Measurements from ENCODE around the gene RNF166.
A peak's percentile ranks its signal among the peaks of the same experiment; 100 is the strongest.

Gene RNF166
- total RNA-seq, result 236 to 252 (median 249) reads per million in 3 donors

DNA sequence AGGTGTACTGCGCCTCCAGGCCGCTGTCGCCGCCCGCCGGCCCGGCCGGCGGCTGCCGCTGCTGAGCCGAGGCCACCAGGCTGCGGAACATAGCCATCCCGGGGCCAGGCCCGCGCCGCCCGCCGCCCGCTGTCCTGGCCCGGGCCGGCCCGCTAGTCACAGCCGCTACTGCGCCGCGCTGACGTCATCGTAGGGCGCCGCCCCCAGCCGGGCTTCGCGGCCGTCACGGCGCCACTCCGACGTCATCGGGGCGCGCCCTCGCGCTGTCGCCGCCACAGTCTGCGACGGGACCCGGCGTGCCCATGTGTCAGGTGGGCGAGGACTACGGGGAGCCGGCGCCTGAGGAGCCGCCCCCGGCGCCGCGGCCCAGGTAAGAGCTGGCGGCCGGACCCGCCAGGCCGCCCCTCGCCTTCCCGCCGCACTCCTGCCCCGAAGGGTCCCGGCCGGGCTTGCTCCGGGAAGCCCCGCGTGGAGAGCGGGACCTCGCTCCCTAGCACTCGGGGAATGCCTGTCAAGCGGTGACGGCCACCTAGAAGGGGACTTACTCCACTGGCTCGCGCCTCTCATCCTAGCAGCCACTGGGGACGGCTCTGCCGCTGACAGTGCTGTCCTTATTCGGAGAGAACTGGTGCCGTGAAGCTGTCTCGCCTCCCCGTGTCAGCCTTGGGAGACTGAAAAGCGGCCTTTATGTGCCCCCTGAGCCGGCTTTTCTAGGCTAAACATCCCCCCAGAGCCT is at the start of gene RNF166, which contains the start of gene CTU2:
Gene RNF166, minus strand, starts transcription at position 180 of the 736 bp plus-strand sequence. Its CDS starts 83 bp downstream, at position 97.
Gene CTU2, plus strand, starts transcription at position 275 of the 736 bp plus-strand sequence. Its CDS starts 28 bp downstream, at position 303.
- peaks cover 49% of the 10 kb centered on the region for H3K4me1 ChIP-seq (ENCODE audit: control insufficient read depth, insufficient read depth, low read length, poor library complexity, severe bottlenecking)
- no peaks in the 10 kb centered on the region for H3K9me3 ChIP-seq (ENCODE audit: control insufficient read depth, low read length)
- peak within 1 kb of the TSS; percentile 80 for H3K4me3 ChIP-seq (ENCODE audit: insufficient read depth, low read depth, low read length, poor library complexity, severe bottlenecking)
- H3K27me3 ChIP-seq (replicated peaks; ENCODE audit: control insufficient read depth, insufficient read depth, low read length, poor library complexity, severe bottlenecking), result no peaks in the 10 kb centered on the region
- no peaks in the 10 kb centered on the region for H3K36me3 ChIP-seq (ENCODE audit: control insufficient read depth, insufficient read depth, low read length)
- peak; percentile 85 to 90 (median 86) for DNase-seq
- H3K27ac ChIP-seq (ENCODE audit: insufficient read depth, low read length, poor library complexity, severe bottlenecking), result peak within 1 kb of the TSS; percentile 88

- no peak for DNase-seq
- H3K9me3 ChIP-seq (ENCODE audit: control insufficient read depth, low read length), result no peaks in the 10 kb centered on the region
- H3K27ac ChIP-seq (ENCODE audit: insufficient read depth, low read length, poor library complexity, severe bottlenecking), result no peak overlapping the region
- H3K4me3 ChIP-seq (ENCODE audit: insufficient read depth, low read depth, low read length, poor library complexity, severe bottlenecking), result no peak overlapping the region
- H3K4me1 ChIP-seq (ENCODE audit: control insufficient read depth, insufficient read depth, low read length, poor library complexity, severe bottlenecking), result peaks cover 26% of the 10 kb centered on the region
- peaks cover 17% of the 10 kb centered on the region for H3K36me3 ChIP-seq (ENCODE audit: control insufficient read depth, insufficient read depth, low read length)
- H3K27me3 ChIP-seq (replicated peaks; ENCODE audit: control insufficient read depth, insufficient read depth, low read length, poor library complexity, severe bottlenecking), result no peaks in the 10 kb centered on the region
Measured at GRCh38 chr16:88754912-88755744, 48.9 kb upstream of the RNF166 start.

DNA sequence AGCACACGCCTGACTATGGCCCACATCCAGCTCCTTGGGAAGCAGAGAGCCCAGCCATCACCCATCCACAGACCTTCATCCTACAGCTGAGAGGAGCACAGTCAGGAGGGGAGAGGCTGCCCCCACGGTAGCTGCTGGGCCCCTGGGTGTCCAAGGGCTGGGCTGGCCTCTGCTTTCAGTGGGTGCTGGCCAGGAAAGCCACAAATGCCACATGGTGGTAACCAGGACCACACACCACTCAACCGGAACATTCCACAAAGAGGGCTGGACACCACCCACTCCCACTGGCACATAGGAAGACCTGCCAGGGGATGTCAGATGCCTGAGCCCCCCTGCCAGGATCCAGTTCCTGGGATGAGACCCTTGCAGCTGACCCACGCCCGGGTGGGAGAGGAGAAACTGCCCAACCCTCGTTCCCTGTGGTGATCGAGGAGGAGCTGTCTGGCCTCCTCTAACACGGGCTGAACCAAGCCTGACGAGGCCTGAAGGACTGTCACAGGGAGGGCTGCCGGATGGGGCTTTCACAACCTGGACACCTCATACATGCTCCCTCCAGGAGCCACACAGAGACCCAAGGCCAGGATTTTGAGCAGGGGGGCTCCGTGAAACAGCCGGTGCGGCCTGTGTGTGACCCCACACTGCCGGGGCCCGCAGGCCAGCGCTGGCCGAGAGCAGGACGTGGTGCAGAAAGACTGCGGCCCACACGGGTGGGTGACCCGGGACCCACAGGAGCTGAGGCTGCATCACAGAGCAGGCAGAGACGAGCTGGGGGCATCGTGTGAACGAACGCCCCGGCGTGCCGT is 48.1 kb upstream of the RNF166 start:
- peaks cover 17% of the 10 kb centered on the region for H3K36me3 ChIP-seq (ENCODE audit: control insufficient read depth, insufficient read depth, low read length)
- H3K9me3 ChIP-seq (ENCODE audit: control insufficient read depth, low read length), result no peaks in the 10 kb centered on the region
- no peaks in the 10 kb centered on the region for H3K27me3 ChIP-seq (replicated peaks; ENCODE audit: control insufficient read depth, insufficient read depth, low read length, poor library complexity, severe bottlenecking)
- H3K4me1 ChIP-seq (ENCODE audit: control insufficient read depth, insufficient read depth, low read length, poor library complexity, severe bottlenecking), result peaks cover 18% of the 10 kb centered on the region
- peak overlapping the region; percentile 42 for H3K27ac ChIP-seq (ENCODE audit: insufficient read depth, low read length, poor library complexity, severe bottlenecking)
- DNase-seq, result no peak
- H3K4me3 ChIP-seq (ENCODE audit: insufficient read depth, low read depth, low read length, poor library complexity, severe bottlenecking), result no peak overlapping the region

GRCh38 chr16:88753602-88754001 is 47.4 kb upstream of the RNF166 start:
- H3K27me3 ChIP-seq (replicated peaks; ENCODE audit: control insufficient read depth, insufficient read depth, low read length, poor library complexity, severe bottlenecking), result no peaks in the 10 kb centered on the region
- peaks cover 17% of the 10 kb centered on the region for H3K36me3 ChIP-seq (ENCODE audit: control insufficient read depth, insufficient read depth, low read length)
- no peak overlapping the region for H3K4me3 ChIP-seq (ENCODE audit: insufficient read depth, low read depth, low read length, poor library complexity, severe bottlenecking)
- peak overlapping the region; percentile 42 for H3K27ac ChIP-seq (ENCODE audit: insufficient read depth, low read length, poor library complexity, severe bottlenecking)
- H3K9me3 ChIP-seq (ENCODE audit: control insufficient read depth, low read length), result no peaks in the 10 kb centered on the region
- DNase-seq, result no peak
- H3K4me1 ChIP-seq (ENCODE audit: control insufficient read depth, insufficient read depth, low read length, poor library complexity, severe bottlenecking), result peaks cover 11% of the 10 kb centered on the region

- Histone ChIP-seq H3K4me3 (ENCODE audit: insufficient read depth, low read depth, low read length, poor library complexity, severe bottlenecking) (no peak overlapping the region), H3K4me1 (ENCODE audit: control insufficient read depth, insufficient read depth, low read length, poor library complexity, severe bottlenecking) (peaks cover 7% of the 10 kb centered on the region), H3K9me3 (ENCODE audit: control insufficient read depth, low read length) (no peaks in the 10 kb centered on the region), H3K36me3 (ENCODE audit: control insufficient read depth, insufficient read depth, low read length) (peaks cover 21% of the 10 kb centered on the region), H3K27ac (ENCODE audit: insufficient read depth, low read length, poor library complexity, severe bottlenecking) (no peak overlapping the region), H3K27me3 (replicated peaks; ENCODE audit: control insufficient read depth, insufficient read depth, low read length, poor library complexity, severe bottlenecking) (no peaks in the 10 kb centered on the region)
- DNase-seq, result no peak
Measured at GRCh38 chr16:88753191-88753590, 47.0 kb upstream of the RNF166 start.

DNA sequence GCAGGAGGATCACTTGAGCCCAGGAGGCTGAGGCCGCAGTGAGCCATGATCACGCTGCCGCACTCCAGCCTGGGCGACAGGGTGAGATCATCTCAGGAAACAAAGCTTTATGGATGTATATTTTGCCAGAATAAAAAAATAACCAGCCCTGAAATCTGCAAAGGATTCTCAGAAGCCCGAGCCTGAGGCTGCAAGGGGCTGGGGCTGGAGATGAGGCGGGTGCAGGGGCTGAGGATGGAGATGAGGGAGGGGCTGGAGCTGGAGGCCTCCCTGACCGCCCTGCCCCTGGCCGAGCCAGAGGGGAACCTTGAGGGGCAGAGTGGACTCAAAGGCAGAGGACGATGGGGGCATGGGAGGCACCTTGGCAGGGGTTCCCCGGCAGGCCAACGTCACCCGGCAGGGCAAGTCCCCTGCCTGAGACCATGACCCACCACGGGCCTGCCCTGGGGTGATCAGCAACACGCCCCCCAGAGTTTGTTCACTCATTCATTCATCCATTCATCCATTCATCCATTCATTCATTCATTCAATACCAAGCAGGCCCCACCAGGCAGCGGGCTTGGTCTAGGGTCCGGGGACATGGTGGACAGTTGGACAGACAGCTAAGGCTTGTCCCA is 46.3 kb upstream of the RNF166 start:
- Histone ChIP-seq H3K4me1 (ENCODE audit: control insufficient read depth, insufficient read depth, low read length, poor library complexity, severe bottlenecking) (peaks cover under 1% of the 10 kb centered on the region), H3K27me3 (replicated peaks; ENCODE audit: control insufficient read depth, insufficient read depth, low read length, poor library complexity, severe bottlenecking) (no peaks in the 10 kb centered on the region), H3K36me3 (ENCODE audit: control insufficient read depth, insufficient read depth, low read length) (peaks cover 21% of the 10 kb centered on the region), H3K4me3 (ENCODE audit: insufficient read depth, low read depth, low read length, poor library complexity, severe bottlenecking) (no peak overlapping the region), H3K27ac (ENCODE audit: insufficient read depth, low read length, poor library complexity, severe bottlenecking) (no peak overlapping the region), H3K9me3 (ENCODE audit: control insufficient read depth, low read length) (no peaks in the 10 kb centered on the region)
- no peak for DNase-seq

- no peaks in the 10 kb centered on the region for H3K27me3 ChIP-seq (replicated peaks; ENCODE audit: control insufficient read depth, insufficient read depth, low read length, poor library complexity, severe bottlenecking)
- peaks cover 8% of the 10 kb centered on the region for H3K4me1 ChIP-seq (ENCODE audit: control insufficient read depth, insufficient read depth, low read length, poor library complexity, severe bottlenecking)
- no peak overlapping the region for H3K4me3 ChIP-seq (ENCODE audit: insufficient read depth, low read depth, low read length, poor library complexity, severe bottlenecking)
- DNase-seq, result no peak
- H3K9me3 ChIP-seq (ENCODE audit: control insufficient read depth, low read length), result no peaks in the 10 kb centered on the region
- H3K27ac ChIP-seq (ENCODE audit: insufficient read depth, low read length, poor library complexity, severe bottlenecking), result no peak overlapping the region
- H3K36me3 ChIP-seq (ENCODE audit: control insufficient read depth, insufficient read depth, low read length), result peaks cover 21% of the 10 kb centered on the region
Measured at GRCh38 chr16:88750854-88751253, 44.6 kb upstream of the RNF166 start.

DNA sequence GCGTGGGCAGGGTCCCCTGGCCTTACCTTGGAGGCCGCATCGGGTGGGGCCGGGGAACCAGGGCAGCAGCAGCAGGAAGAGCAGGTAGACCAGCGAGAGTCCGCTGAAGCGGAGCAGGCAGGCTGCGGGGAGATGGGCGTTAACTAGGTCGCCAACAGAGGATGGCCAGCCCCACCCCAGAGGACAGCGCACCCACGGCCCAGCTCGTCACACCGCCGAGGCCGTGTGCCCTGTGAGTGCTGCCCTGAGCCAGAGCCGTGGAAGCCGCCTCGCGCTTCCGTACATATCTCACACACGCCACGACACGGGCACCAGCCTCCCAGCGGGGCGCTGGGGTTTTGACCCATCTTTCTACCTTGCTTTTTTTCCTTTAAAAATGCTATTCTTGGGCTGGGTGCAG is 43.1 kb upstream of the RNF166 start:
- Histone ChIP-seq H3K36me3 (ENCODE audit: control insufficient read depth, insufficient read depth, low read length) (peaks cover 21% of the 10 kb centered on the region), H3K4me3 (ENCODE audit: insufficient read depth, low read depth, low read length, poor library complexity, severe bottlenecking) (no peak overlapping the region), H3K4me1 (ENCODE audit: control insufficient read depth, insufficient read depth, low read length, poor library complexity, severe bottlenecking) (peaks cover 22% of the 10 kb centered on the region), H3K27me3 (replicated peaks; ENCODE audit: control insufficient read depth, insufficient read depth, low read length, poor library complexity, severe bottlenecking) (no peaks in the 10 kb centered on the region), H3K27ac (ENCODE audit: insufficient read depth, low read length, poor library complexity, severe bottlenecking) (no peak overlapping the region), H3K9me3 (ENCODE audit: control insufficient read depth, low read length) (no peaks in the 10 kb centered on the region)
- DNase-seq, result no peak

DNA sequence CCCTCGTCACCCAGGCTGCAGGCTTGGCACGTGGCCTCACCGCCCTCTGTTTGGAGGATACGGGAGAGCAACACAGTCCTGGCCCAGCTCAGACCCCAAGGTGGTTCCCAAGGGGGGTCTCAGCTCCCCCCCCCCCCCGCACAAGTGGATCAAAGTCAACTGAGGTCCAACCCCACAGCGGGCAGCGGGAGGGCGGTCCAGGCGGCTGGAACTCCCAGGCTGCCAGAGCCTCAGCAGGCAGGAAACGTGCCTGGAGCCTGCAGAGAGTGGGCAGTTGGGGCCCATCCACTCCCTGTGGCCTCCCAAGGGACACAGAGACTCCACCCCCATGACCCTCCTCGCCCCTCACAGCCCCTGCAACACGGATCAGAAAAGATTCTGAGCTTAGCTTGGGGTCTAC is 42.2 kb upstream of the RNF166 start:
- Histone ChIP-seq H3K4me1 (ENCODE audit: control insufficient read depth, insufficient read depth, low read length, poor library complexity, severe bottlenecking) (peaks cover 32% of the 10 kb centered on the region), H3K4me3 (ENCODE audit: insufficient read depth, low read depth, low read length, poor library complexity, severe bottlenecking) (no peak overlapping the region), H3K27me3 (replicated peaks; ENCODE audit: control insufficient read depth, insufficient read depth, low read length, poor library complexity, severe bottlenecking) (no peaks in the 10 kb centered on the region)

More for the DNA sequence above, 42.2 kb upstream of the RNF166 start:
- DNase-seq, result no peak
- Histone ChIP-seq H3K27ac (ENCODE audit: insufficient read depth, low read length, poor library complexity, severe bottlenecking) (no peak overlapping the region), H3K36me3 (ENCODE audit: control insufficient read depth, insufficient read depth, low read length) (peaks cover 16% of the 10 kb centered on the region), H3K9me3 (ENCODE audit: control insufficient read depth, low read length) (no peaks in the 10 kb centered on the region)

All from effector memory CD4-positive, alpha-beta T cell (primary cell).